Bronchial epithelial cell (primary cell): Measurements from ENCODE around the gene SETBP1. TPM values are rescaled to one million over a fixed set of nuclear protein-coding genes. Genes with fewer than 3 reads are reported as not detected.

ENCODE experiments used
- DNase-seq: peaks from one replicate; pipeline ENCODE4 v3.0.0-alpha.2; 2010; ENCODE audit warnings: low read depth
- FAIRE-seq: peaks from 2 replicates; lab custom pipeline; 2011; peaks lifted over from hg19 to GRCh38; lab: Jason Lieb, UNC
- H3K27me3 ChIP-seq: 2 replicates; pipeline ENCODE4 v1.5.1; 2011; ENCODE audit warnings: low read length; ENCODE audit not compliant: control insufficient read depth, insufficient read depth
- H3K36me3 ChIP-seq: 2 replicates; pipeline ENCODE4 v1.5.1; 2011; ENCODE audit warnings: low read length; ENCODE audit not compliant: control insufficient read depth, insufficient read depth
- H3K4me3 ChIP-seq: 2 replicates; pipeline ENCODE4 v1.5.1; 2011; ENCODE audit warnings: mild to moderate bottlenecking, low read depth, low read length, control low read depth
- CTCF ChIP-seq: IDR thresholded peaks from 2 replicates; pipeline ENCODE4 v1.5.1; 2011; ENCODE audit warnings: mild to moderate bottlenecking, moderate library complexity, low read length, control low read depth, inconsistent platforms; ENCODE audit not compliant: insufficient read depth, severe bottlenecking
- total RNA-seq: library from RNA; depleted of rRNA; stranded (reverse); fragments of >200 nt; gene quantifications from 2 replicates; pipeline ENCODE4 v1.2.1, GENCODE V29; 2014

Gene SETBP1
- total RNA-seq, 1 donor from 2014 or later: 1.8 TPM

GRCh38 chr18:44871771-44872170 lies 191.1 kb downstream of the SETBP1 start:
- Histone ChIP-seq H3K27me3 (no peaks in the 10 kb centered on the region), H3K36me3 (no peaks in the 10 kb centered on the region), H3K4me3 (no peak overlapping the region)
- FAIRE-seq: no peak
- no peak for TF ChIP-seq CTCF
- no peak for DNase-seq

GRCh38 chr18:44876024-44876423 lies 195.3 kb downstream of the SETBP1 start:
- no peak for DNase-seq
- Histone ChIP-seq H3K36me3 (no peaks in the 10 kb centered on the region), H3K27me3 (no peaks in the 10 kb centered on the region), H3K4me3 (no peak overlapping the region)
- no peak for FAIRE-seq
- TF ChIP-seq CTCF: no peak

- no peaks in the 10 kb centered on the region for H3K36me3 ChIP-seq
- DNase-seq (no peak), FAIRE-seq (no peak)
- TF ChIP-seq CTCF: no peak
- no peaks in the 10 kb centered on the region for H3K27me3 ChIP-seq
- H3K4me3 ChIP-seq: no peak overlapping the region
These were observed 196.1 kb downstream of the SETBP1 start for GRCh38 chr18:44876755-44877154.

- FAIRE-seq (no peak), DNase-seq (no peak)
- H3K27me3 ChIP-seq: no peaks in the 10 kb centered on the region
- no peak for TF ChIP-seq CTCF
- H3K36me3 ChIP-seq: no peaks in the 10 kb centered on the region
- no peak overlapping the region for H3K4me3 ChIP-seq
These were observed 197.6 kb downstream of the SETBP1 start for GRCh38 chr18:44878335-44878734.

- no peaks in the 10 kb centered on the region for H3K36me3 ChIP-seq
- TF ChIP-seq CTCF: no peak
- H3K4me3 ChIP-seq: no peak overlapping the region
- H3K27me3 ChIP-seq: no peaks in the 10 kb centered on the region
- DNase-seq (no peak), FAIRE-seq (no peak)
These were observed 199.5 kb downstream of the SETBP1 start for GRCh38 chr18:44880170-44880569.

GRCh38 chr18:44881461-44882162 lies 200.9 kb downstream of the SETBP1 start:
- DNase-seq: no peak
- TF ChIP-seq CTCF: no peak
- Histone ChIP-seq H3K27me3 (no peaks in the 10 kb centered on the region), H3K36me3 (no peaks in the 10 kb centered on the region), H3K4me3 (no peak overlapping the region)
- no peak for FAIRE-seq
